GM23248 (cell line): ENCODE results near the gene SLC34A1.

Experiments used
- EZH2 ChIP-seq: fragments of 200-600 bp; sonication (generic); IDR thresholded peaks from 2 replicates; pipeline ENCODE4 v1.6.1; 2018; ENCODE audit warnings: antibody characterized with exemption, mild to moderate bottlenecking; ENCODE audit not compliant: insufficient read depth, poor library complexity, severe bottlenecking
- EZH2phosphoT487 ChIP-seq: fragments of 200-600 bp; sonication (generic); IDR thresholded peaks from 2 replicates; pipeline ENCODE4 v1.6.1; 2018; ENCODE audit warnings: antibody characterized with exemption, moderate library complexity, mild to moderate bottlenecking, low read depth; ENCODE audit not compliant: insufficient read depth

GRCh38 chr5:177427919-177428573 lies 43.8 kb downstream of the SLC34A1 start:
- TF ChIP-seq EZH2 (no peak), EZH2phosphoT487 (no peak)
